Posterior vena cava (tissue), 2 donors: ENCODE data around the gene IL10RA. TPM values are rescaled to one million over a fixed set of nuclear protein-coding genes. Genes with fewer than 3 reads are reported as not detected.

Experiments
- DNase-seq: peaks from one replicate; pipeline ENCODE4 v3.0.0-alpha.2; 2020; ENCODE audit warnings: low spot score
- intact Hi-C, 2 donors: fragments of 100-400 bp; cut with DNase I; formaldehyde crosslinking; loops; one replicate each; pipeline versions ENCODE4 v1.14.1 to v1.14.2; 2022 to 2023
- total RNA-seq, 2 donors: library from RNA; stranded (reverse); fragmentation: NEBNext Ultra II Directional; extraction: Animal tissue kit (Norgen Biotek cat#: 25700); gene quantifications; one replicate each; pipeline ENCODE4 v1.2.1, GENCODE V29; 2021
- donor health status: DM: yes; HTN: yes; CAD: no.
- donor health status: DM: yes; HTN: yes; CAD: no.

Gene IL10RA
- total RNA-seq, 2 donors from 2014 or later: 12.1 to 28.3 TPM

- intact Hi-C loops: no loop called here
- DNase-seq: no peak
Observed at GRCh38 chr11:117983163-117983475, 3.1 kb upstream of the IL10RA start.

- intact Hi-C loops: no loop called here
- no peak for DNase-seq
Observed at GRCh38 chr11:117984476-117984875, 1.7 kb upstream of the IL10RA start.

- DNase-seq: no peak
- intact Hi-C loops: no loop called here
Observed at GRCh38 chr11:117986981-117987574, 884 bp downstream of the IL10RA start.

GRCh38 chr11:117989351-117990102 lies 3.3 kb downstream of the IL10RA start:
- intact Hi-C loops: no loop called here

GRCh38 chr11:117992136-117992535 lies 5.9 kb downstream of the IL10RA start:
- DNase-seq: no peak
- intact Hi-C loops: no loop called here

More at GRCh38 chr11:117989351-117990102, 3.3 kb downstream of the IL10RA start:
- DNase-seq: no peak

- DNase-seq: no peak
- intact Hi-C loops: no loop called here
Observed at GRCh38 chr11:117992620-117993019, 6.4 kb downstream of the IL10RA start.

GRCh38 chr11:117993988-117994745 lies 8.0 kb downstream of the IL10RA start:
- no peak for DNase-seq

GRCh38 chr11:117995472-117995871 lies 9.3 kb downstream of the IL10RA start:
- intact Hi-C loops: no loop called here
- DNase-seq: no peak

More at GRCh38 chr11:117993988-117994745, 8.0 kb downstream of the IL10RA start:
- intact Hi-C loops: no loop called here

GRCh38 chr11:117996058-117996457 lies 9.9 kb downstream of the IL10RA start:
- no peak for DNase-seq
- intact Hi-C loops: no loop called here

- intact Hi-C loops: no loop called here
- DNase-seq: no peak
Observed at GRCh38 chr11:117997406-117997805, 11.2 kb downstream of the IL10RA start.

- no peak for DNase-seq
Observed at GRCh38 chr11:117997823-117998579, 11.8 kb downstream of the IL10RA start.

GRCh38 chr11:117998664-117999353 lies 12.6 kb downstream of the IL10RA start:
- intact Hi-C loops: no loop called here
- no peak for DNase-seq

More at GRCh38 chr11:117997823-117998579, 11.8 kb downstream of the IL10RA start:
- intact Hi-C loops: no loop called here

GRCh38 chr11:117999354-117999993 lies 13.3 kb downstream of the IL10RA start:
- no peak for DNase-seq
- intact Hi-C loops: no loop called here

- DNase-seq: no peak
- intact Hi-C loops: no loop called here
Observed at GRCh38 chr11:118000067-118000849, 14.1 kb downstream of the IL10RA start.

GRCh38 chr11:118000850-118001228 lies 14.6 kb downstream of the IL10RA start:
- intact Hi-C loops: no loop called here
- DNase-seq: no peak

- DNase-seq: no peak
- intact Hi-C loops: no loop called here
Observed at GRCh38 chr11:118001494-118001971, 15.3 kb downstream of the IL10RA start.

- no peak for DNase-seq
- intact Hi-C loops: no loop called here
Observed at GRCh38 chr11:118002010-118002540, 15.9 kb downstream of the IL10RA start.
